Umbilical cord (tissue), 2 donors: Measurements from ENCODE around the gene OR51B2. TPM values are rescaled to one million over a fixed set of nuclear protein-coding genes. Genes with fewer than 3 reads are reported as not detected.
"Not testable (repeated sequence)": the region's sequence is repeated elsewhere in the genome, so short reads cannot be mapped to it uniquely, and the experiment has no call there.

Experiments used
- DNase-seq: peaks from one replicate; pipeline ENCODE4 v3.0.0-alpha.2; 2015; ENCODE audit warnings: low spot score
- total RNA-seq: library from RNA; depleted of rRNA; stranded (reverse); fragments of >200 nt; gene quantifications from one replicate; pipeline ENCODE4 v1.2.3, GENCODE V29; 2014; ENCODE audit warnings: low replicate concordance; ENCODE audit not compliant: insufficient read depth

The OR51B2 gene
- total RNA-seq, 1 donor from 2014 or later = 2.9 TPM

DNA sequence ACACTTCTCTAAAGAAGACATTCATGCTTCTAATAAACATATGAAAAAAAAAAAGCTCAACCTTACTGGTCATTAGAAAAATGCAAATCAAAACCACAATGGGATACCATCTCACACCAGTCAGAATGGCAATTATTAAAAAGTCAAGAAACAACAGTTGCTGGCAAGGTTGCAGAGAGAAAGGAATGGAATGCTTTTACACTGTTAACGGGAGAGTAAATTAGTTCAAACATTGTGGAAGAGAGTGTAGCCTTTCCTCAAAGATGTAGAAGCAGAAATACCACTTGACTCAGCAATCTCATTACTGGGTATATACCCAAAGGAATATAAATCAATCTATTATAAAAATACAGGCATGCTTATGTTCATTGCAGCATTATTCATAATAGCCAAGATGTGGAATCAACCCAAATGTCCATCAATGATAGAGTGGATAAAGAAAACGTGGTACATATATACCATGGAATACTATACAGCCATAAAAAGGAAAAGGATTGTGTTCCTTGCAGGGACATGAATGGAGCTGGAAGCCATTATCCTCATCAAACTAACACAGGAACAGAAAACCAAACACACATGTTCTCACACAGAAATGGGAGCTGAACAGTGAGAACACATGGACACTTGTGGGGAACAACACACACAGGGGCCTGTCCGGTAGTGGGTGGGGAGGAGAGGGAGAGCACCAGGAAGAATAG lies 10.6 kb downstream of the OR51B2 start:
- DNase-seq = not testable (repeated sequence)

DNA sequence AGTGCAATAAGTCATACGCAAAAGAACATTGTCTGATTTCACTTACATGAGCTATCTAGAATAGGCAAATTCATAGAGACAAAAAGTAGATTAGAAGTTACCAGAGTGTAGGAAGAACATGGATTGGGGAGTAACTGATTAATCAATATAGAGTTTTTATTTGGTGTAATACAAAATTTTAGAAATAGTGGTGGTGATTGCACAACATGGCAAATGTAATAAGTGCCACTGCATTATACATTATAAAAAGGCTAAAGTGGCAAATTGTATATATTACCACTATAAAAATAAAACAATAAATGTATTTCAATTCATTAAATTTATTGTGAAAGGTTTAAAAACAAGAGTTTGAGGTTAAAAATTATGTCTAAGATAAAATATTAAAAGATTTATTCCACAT lies 13.7 kb downstream of the OR51B2 start:
- no peak for DNase-seq

DNA sequence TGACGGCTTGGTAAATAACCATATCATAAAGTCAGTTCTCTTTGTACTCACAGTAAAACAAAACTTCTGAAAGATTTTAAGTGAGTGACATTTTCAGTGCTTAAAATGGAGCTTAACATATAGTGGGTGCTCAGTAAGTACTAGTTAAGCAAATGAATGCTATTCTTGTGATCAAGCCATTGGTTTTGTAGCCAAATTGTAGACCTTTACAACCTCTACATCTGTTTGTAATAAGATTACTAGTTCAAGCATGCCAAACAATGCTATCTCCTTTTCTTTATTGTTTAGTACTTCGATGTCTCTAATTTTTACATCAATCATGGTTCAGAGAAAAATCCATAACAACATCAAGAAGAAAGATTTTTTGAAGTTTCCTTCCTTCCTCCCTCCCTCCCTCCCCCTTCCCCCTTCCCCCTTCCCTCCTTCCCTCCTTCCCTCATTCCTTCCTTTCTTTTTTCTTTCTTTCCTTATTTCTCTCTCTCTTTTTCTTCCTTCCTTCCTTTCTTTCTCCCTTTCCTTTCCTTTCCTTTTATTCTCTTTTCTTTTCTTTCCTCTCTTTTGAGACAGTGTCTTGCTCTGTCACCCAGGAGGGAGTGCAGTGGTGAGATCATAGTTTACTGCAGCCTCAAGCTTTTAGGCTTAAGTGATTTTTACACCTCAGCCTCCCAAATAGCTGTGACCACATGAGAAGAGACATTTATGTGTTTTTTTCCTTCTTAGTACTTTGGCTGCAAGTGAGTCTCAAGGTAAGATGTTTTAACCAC lies 16.7 kb downstream of the OR51B2 start:
- DNase-seq = no peak

DNA sequence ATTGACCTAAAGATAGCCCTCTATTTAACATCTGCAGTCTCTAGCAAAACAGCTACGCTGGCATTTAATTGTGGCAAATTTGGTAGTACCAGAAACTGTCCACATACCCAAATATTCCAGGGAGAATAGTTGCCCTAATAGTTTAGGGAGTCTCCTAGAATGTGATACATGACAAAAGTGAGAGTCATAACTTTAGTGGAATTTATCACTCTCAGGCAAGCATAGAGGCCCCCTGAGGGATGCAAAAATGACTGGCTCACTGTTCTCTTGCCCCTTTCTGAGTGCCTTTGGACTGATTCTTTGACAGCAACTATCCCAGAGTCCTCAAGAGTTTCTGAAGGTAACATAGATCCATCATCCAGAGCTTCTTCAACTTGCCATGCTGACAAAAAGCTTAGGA lies 20.1 kb downstream of the OR51B2 start:
- no peak for DNase-seq

DNA sequence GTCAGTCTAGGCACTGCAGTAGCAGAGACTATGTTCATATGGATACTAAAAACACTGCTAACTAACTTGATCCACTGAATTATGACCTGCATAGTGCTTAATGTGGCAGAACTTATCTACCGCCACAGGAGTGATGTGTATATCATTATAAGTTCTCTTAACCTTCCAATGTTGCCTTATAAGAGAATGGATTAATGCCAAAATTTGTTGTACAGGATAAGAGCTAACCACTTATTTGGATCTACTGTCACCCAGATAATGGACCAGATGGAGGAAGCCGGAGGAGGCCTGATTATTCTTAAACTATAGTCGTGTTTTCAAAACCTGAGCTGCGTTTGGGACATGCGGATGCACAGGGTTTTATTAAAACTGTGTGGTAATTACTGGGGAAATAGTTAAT lies 20.5 kb downstream of the OR51B2 start:
- DNase-seq = no peak

DNA sequence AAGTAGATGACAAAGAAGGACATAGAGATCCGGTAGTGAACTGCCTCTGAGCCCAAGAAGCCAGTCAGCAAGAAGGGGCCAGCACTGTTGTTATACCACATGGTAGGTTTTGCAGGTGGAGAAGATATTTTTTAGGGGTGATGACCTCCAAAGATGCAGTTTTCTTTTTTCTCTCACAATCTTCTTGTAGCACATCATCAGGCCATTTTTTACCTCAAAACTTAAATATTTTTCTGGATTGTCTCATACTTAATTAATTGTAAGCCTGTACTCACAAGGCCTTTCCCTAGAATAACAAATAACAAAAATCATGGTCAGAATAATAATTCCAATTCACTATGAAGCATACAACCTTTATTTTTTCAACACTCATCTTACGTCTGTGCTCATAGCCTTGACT lies 22.3 kb downstream of the OR51B2 start, which contains the start of gene OR51B4:
OR51B4 (minus strand) TSS at position 101 of the 400 bp plus-strand sequence; CDS start at position 101, 0 bp downstream.
- DNase-seq = no peak

DNA sequence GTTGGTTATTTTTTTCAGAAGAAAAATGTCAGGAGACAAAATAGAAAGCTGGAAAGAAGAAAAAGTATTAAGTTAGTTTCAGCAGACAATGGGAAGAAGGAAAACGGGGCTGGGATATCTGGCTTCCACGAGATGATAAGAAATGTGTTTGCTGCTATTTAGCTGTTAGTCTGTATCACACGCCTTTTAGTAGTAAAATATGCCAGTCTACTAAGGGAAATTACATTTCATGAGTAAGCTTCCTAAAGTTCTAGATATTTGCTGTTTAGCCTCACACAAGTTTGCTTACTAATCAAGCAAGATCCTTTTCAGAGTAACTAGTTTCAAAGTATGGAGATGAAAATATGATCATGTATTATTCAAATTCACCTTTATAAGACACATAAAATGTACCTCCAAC lies 23.8 kb downstream of the OR51B2 start:
- DNase-seq = peak; percentile 21

DNA sequence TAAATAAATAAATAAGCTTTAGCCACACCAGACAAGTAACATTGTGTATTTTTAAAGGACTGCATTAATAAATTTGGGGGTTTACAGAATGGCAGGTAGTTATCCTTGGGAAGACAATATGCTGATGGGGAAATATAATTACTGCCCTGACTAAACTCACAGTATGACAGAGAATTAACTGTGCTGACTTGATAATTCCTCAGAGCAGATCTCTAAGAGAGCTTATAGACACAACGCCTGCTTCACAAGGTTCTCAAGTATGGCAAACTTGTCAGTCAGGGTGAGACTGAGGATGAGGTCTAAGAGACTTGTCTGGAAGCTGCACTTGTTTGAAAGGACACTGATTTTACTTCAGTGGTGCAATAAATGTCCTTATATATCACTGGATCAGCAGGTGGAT lies 25.6 kb downstream of the OR51B2 start:
- DNase-seq = no peak

DNA sequence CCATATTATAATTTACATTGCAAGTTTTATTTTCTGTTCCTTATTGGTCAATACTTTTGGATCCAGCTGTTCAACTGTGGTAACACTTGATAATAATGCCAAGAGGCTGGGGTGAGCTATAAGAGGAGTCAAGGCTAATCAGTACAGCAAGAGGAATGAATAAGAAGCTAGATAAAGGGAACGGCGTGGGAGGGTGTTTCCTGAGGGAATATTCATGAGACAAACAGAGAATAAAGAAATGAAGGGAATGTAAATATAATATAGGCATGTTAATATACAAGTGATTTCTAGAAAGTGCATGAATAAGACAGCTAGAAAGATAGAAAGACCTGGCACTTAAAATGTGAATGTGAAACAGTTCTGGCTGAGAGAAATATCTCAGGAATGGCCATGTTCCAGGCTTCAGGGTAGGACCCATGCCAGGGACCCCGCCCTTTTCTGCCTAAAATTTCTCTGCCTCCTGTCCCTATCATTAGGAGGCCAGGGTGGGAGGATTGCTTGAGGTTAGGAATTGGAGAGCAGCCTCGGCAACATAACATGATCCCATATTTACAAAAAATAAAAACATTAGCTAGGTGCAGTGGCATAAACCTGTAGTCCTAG lies 26.3 kb downstream of the OR51B2 start:
- DNase-seq = no peak

DNA sequence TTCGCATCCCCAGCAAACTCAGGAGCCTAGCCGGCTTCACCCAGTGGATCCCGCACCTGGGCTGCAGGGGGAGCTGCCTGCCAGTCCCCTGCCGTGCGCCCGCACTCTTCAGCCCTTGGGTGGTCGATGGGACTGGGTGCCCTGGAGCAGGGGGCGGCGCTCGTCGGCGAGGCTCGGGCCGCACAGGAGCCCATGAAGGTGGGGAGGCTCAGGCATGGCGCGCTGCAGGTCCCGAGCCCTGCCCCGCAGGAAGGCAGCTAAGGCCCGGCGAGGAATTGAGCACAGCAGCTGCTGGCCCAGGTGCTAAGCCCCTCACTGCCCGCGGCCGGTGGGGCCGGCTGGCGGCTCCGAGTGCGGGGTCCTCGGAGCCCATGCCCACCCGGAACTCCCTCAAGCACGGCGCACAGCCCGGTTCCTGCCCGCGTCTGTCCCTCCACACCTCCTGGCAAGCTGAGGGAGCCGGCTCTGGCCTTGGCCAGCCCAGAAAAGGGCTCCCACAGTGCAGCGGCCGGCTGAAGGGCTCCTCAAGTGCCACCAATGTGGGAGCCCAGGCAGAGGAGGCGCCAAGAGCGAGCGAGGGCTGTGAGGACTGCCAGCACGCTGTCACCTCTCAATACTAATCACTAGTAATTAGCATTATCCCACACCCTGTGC lies 29.6 kb downstream of the OR51B2 start:
- not testable (repeated sequence) for DNase-seq

DNA sequence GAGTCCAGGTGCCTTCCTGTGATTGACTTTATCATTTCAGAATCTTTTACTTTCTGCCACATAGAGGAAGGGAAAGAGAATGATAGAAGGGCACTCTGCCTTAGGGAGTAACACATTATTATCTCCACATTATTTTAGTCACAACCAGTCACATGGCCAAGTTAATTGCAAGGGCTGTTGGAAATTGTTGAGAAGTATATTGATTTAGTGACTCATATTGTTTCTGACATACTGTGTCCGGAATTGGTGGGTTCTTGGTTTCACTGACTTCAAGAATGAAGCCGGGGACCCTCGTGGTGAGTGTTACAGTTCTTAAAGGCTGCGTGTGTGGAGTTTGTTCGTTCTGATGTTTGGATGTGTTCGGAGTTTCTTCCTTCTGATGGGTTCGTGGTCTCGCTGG lies 31.1 kb downstream of the OR51B2 start:
- DNase-seq = no peak

DNA sequence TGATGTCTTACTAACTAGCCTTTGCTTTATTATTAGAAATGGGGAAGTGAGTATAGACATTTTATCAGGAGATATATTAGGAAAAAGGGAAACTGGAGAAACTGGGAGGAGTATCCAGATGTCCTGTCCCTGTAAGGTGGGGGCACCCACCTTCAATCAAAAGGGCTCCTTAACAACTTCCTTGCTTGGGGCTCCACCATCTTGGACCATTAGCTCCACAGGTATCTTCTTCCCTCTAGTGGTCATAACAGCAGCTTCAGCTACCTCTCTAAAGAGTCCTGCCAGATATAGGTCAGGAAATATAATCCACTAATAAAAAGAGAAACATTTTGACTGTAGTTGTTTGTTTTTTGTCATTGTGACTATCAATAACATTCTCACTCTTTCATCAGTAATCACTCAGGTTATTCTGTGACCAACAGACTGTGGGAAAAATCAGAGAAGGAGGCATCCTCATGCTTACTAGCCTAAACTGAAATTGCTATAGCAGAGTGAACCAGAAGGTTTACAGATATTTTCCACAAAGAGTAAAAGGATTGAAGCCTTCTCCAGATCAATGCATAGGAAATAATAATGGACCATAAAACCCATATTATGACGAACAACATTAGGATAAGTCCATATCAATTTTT lies 32.8 kb downstream of the OR51B2 start:
- no peak for DNase-seq

DNA sequence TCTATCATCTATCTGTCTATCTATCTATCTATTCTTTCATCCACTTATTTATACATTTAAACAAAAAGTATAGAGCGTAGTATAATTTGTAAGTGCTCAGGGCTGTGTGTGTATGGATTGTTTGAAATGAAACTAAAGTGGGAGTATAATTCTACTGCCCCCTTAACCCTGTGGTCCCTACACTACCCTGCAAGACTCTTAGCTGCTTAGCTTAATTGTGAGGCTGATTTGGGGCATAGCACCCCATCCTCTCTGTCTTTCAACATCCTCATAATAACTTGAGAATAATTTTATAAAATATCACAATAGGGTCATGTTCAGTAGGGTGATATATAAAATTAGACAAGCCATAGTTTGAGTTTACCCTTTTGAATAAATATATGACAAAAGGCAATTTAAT lies 34.0 kb downstream of the OR51B2 start:
- DNase-seq = no peak

DNA sequence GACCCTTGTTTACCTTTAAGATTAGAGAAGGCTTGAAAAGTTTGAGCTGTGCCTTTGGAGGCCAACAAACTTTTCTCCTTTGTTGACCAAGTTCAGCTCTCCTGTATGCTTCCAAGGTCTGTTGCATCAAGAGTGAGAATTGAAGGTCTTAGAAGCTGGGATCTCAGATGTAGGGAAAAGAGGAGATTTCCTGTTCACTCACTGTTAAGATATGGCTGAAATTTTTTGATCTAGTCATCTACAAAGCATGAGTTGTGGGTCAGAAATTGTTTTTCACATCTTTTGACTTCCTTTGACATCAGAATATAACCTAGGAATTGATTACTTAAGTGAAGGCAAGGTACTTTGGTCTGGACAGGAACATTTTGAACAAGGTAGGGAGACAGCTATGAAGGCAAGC lies 34.4 kb downstream of the OR51B2 start:
- DNase-seq = no peak

DNA sequence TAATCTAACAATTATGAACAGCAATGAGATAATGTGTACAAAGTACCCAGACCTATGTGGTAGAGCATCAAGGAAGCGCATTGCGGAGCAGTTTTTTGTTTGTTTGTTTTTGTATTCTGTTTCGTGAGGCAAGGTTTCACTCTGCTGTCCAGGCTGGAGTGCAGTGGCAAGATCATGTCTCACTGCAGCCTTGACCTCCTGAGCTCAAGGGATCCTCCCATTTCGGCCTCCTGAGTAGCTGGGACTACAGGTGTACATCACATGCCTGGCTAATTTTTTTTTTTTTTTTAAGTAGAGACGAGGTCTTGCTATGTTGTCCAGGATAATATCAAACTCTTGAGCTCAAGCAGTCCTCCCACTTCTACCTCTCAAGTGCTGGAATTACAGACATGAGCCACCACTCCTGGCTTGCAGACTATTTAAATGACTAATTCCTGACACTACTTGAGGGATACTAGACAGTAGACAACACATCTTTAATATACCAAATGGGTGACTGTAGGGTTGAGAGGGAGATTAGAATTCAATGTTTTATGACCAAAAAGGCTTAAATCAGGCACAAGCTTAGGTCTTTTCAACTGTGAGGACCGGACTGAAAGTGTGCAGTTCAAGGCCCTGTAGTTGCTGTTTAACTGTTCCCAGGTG lies 35.1 kb downstream of the OR51B2 start:
- no peak for DNase-seq

DNA sequence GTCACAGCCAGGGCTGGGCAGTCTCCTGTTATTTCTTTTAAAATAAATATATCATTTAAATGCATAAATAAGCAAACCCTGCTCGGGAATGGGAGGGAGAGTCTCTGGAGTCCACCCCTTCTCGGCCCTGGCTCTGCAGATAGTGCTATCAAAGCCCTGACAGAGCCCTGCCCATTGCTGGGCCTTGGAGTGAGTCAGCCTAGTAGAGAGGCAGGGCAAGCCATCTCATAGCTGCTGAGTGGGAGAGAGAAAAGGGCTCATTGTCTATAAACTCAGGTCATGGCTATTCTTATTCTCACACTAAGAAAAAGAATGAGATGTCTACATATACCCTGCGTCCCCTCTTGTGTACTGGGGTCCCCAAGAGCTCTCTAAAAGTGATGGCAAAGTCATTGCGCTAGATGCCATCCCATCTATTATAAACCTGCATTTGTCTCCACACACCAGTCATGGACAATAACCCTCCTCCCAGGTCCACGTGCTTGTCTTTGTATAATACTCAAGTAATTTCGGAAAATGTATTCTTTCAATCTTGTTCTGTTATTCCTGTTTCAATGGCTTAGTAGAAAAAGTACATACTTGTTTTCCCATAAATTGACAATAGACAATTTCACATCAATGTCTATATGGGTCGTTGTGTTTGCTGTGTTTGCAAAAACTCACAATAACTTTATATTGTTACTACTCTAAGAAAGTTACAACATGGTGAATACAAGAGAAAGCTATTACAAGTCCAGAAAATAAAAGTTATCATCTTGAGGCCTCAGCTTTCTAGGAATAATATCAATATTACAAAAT lies 35.8 kb downstream of the OR51B2 start:
- DNase-seq = peak; percentile 62

DNA sequence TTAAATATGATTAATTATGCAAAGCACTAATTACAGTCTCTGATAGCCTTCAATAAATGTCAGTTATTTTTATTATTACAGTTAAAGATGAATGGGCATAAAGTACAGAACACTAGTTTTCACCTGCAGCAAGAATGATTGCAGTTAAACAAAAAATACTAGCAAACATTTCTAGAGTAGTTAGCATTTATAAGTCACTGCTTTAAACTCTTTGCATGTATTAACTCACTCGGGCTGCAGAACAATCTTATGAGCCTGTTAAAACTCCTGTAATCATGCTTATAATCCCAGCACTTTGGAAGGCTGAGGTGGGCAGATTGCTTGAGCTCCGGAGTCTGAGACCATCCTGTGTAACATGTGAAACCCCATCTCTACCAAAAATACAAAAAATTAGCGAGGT lies 37.2 kb downstream of the OR51B2 start:
- DNase-seq = no peak

DNA sequence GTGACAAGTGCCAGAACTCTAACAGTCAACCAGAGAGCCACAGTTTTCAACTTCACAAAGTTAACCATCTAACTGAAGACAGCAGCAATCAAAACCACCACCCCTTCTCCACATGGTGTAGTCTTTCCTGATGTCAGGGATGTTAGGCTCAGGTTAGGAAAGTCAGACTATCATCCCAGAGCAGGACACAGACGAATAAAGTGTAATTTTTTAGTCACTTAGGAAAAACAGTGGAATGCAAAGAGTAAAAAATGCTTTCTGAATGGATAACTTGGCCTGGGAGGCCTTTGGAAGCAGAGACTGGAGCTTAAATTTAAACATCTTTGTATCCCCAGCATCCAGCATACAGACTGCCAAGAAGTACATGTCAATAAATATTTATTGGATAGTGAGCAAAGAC lies 37.7 kb downstream of the OR51B2 start:
- no peak for DNase-seq

DNA sequence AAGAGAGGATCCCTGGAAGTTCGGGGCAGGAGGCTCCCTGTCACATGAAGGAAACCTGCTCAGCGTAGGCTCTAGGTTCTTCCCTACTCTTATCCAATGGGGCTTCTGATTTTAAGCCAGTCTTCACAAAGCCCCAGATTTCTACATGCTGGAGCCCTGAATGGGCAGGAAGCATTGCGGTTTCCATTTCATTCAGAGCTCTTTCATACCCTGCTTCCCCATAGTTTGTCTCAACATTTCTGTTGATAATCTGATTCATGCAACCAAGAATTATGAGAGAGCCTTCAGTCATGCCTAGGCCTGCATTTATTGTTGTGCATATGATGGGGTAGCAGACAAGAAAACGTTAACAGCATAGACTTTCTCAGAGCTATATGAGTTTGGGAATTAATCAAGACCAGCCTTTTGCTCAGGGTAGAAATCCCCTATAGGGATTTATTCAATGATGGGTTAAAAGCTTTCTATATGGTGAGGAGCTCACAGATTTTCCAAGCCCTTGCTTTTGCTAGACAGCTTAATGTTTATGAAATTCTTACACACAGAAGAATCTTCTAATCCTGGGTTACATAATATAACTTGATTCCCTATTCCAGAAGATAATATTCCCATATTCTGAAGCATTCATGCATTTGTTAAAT lies 38.3 kb downstream of the OR51B2 start:
- DNase-seq = no peak

DNA sequence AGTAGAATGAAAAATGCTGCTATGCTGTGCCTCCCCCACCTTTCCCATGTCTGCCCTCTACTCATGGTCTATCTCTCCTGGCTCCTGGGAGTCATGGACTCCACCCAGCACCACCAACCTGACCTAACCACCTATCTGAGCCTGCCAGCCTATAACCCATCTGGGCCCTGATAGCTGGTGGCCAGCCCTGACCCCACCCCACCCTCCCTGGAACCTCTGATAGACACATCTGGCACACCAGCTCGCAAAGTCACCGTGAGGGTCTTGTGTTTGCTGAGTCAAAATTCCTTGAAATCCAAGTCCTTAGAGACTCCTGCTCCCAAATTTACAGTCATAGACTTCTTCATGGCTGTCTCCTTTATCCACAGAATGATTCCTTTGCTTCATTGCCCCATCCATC lies 39.5 kb downstream of the OR51B2 start:
- DNase-seq = no peak
